ENCODE data around the gene FANCC. TPM values are rescaled to one million over a fixed set of nuclear protein-coding genes. Genes with fewer than 3 reads are reported as not detected.

FANCC gene
- total RNA-seq, 1 donor from 2014 or later: 22.9 TPM

DNA sequence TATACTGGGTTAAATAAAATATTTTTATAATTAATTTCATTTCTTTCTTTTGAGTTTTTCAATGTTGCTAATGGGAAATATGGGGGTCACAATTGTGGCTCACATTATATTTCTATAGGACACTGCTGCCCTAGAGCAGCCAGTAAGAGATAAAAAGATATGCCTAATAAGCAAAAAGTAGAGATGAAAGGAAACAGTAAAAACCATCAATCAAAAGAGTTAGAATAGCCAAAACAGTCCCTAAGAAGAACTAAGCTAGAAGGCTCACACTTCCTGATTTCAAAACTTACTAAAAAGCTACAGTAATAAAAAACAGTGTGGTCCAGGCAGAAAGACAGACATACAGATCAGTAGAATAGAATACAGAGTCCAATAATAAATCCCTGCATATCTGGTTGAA, 104.4 kb downstream of the FANCC start:
- Mint-ChIP-seq H3K4me1 (ENCODE audit: low read depth, unreplicated experiment) (peaks cover 5% of the 10 kb centered on the region), H3K36me3 (ENCODE audit: unreplicated experiment) (no peaks in the 10 kb centered on the region), H3K4me3 (ENCODE audit: unreplicated experiment) (no peak overlapping the region), H3K27ac (ENCODE audit: unreplicated experiment) (no peak overlapping the region), H3K9me3 (ENCODE audit: unreplicated experiment) (no peaks in the 10 kb centered on the region), H3K27me3 (ENCODE audit: unreplicated experiment) (peaks cover 2% of the 10 kb centered on the region)
- TF ChIP-seq, protein P1, sequence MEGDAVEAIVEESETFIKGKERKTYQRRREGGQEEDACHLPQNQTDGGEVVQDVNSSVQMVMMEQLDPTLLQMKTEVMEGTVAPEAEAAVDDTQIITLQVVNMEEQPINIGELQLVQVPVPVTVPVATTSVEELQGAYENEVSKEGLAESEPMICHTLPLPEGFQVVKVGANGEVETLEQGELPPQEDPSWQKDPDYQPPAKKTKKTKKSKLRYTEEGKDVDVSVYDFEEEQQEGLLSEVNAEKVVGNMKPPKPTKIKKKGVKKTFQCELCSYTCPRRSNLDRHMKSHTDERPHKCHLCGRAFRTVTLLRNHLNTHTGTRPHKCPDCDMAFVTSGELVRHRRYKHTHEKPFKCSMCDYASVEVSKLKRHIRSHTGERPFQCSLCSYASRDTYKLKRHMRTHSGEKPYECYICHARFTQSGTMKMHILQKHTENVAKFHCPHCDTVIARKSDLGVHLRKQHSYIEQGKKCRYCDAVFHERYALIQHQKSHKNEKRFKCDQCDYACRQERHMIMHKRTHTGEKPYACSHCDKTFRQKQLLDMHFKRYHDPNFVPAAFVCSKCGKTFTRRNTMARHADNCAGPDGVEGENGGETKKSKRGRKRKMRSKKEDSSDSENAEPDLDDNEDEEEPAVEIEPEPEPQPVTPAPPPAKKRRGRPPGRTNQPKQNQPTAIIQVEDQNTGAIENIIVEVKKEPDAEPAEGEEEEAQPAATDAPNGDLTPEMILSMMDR (IDR thresholded peaks at IDR 0.05; ENCODE audit: partially characterized antibody, unreplicated experiment): no peak
- DNase-seq: no peak

DNA sequence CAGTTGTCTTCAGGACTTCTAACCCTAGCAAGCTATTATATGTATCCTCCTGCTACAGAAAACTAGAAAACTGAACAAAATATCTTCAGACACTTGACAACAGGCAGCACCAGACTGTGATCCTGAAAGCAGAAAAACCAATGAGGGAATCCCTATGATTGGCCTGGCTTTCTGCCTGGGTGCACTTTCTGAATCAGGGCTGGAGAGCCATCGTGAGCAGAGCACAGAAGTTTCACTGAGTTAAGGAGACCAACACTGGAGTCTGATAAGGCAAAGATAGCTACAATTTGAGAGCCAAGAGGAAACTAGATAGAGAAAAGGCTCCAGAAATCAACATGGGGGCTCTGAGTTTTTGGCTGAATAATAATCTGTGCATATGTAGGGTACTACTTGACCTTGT, 106.5 kb downstream of the FANCC start:
- H3K27me3 Mint-ChIP-seq (ENCODE audit: unreplicated experiment): peaks cover 2% of the 10 kb centered on the region
- no peaks in the 10 kb centered on the region for H3K9me3 Mint-ChIP-seq (ENCODE audit: unreplicated experiment)
- H3K27ac Mint-ChIP-seq (ENCODE audit: unreplicated experiment): no peak overlapping the region
- H3K4me3 Mint-ChIP-seq (ENCODE audit: unreplicated experiment): no peak overlapping the region
- no peaks in the 10 kb centered on the region for H3K36me3 Mint-ChIP-seq (ENCODE audit: unreplicated experiment)
- no peak for DNase-seq
- TF ChIP-seq, protein P1 (IDR thresholded peaks at IDR 0.05; ENCODE audit: partially characterized antibody, unreplicated experiment): no peak
- H3K4me1 Mint-ChIP-seq (ENCODE audit: low read depth, unreplicated experiment): peaks cover 7% of the 10 kb centered on the region

DNA sequence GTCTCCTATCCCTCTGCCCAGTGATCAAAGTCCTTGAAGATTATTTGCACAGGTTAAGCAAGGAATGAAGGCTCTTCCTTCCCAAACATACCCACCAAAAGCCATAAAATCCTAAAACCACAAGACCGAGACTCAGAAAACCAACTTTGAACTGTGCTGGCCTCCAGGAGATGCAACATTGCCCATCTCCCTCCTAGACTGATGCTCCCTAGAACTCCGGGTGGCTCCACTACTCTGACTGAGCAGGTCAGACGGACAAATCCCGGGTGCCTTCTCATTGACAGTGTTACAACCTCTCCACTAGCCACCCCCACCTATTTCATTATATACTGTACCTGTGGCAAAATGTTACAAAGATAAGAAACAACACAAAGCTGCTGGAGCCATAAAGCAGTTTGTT, 110.1 kb downstream of the FANCC start:
- Mint-ChIP-seq H3K36me3 (ENCODE audit: unreplicated experiment) (no peaks in the 10 kb centered on the region), H3K27ac (ENCODE audit: unreplicated experiment) (no peak overlapping the region), H3K4me3 (ENCODE audit: unreplicated experiment) (peak overlapping the region; percentile 6), H3K4me1 (ENCODE audit: low read depth, unreplicated experiment) (peaks cover 2% of the 10 kb centered on the region), H3K9me3 (ENCODE audit: unreplicated experiment) (no peaks in the 10 kb centered on the region), H3K27me3 (ENCODE audit: unreplicated experiment) (peaks cover 2% of the 10 kb centered on the region)
- TF ChIP-seq, protein P1 (IDR thresholded peaks at IDR 0.05; ENCODE audit: partially characterized antibody, unreplicated experiment): no peak
- DNase-seq: no peak

DNA sequence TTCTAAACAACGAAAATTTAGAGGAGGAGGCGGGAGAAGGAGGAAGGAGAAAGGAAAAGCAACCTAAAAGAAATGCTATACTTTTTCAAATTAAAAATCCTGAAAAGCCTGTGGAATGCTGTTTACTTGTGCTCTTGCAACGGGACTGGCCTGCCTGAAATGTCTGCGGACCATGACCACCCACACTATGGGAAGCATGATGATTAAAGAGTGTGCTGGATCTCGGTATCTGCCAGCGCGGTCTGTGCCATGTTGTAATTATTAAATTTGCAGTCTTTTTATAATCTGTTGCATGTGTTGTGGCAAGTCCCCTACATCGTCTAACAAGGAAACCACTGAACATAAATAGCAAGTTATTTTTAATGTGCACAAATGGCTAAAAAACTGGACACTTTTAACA, 111.4 kb downstream of the FANCC start:
- no peak overlapping the region for H3K27ac Mint-ChIP-seq (ENCODE audit: unreplicated experiment)
- H3K9me3 Mint-ChIP-seq (ENCODE audit: unreplicated experiment): no peaks in the 10 kb centered on the region
- TF ChIP-seq, protein P1 (IDR thresholded peaks at IDR 0.05; ENCODE audit: partially characterized antibody, unreplicated experiment): no peak
- peaks cover 2% of the 10 kb centered on the region for H3K27me3 Mint-ChIP-seq (ENCODE audit: unreplicated experiment)
- no peak overlapping the region for H3K4me3 Mint-ChIP-seq (ENCODE audit: unreplicated experiment)
- H3K4me1 Mint-ChIP-seq (ENCODE audit: low read depth, unreplicated experiment): peaks cover 2% of the 10 kb centered on the region
- H3K36me3 Mint-ChIP-seq (ENCODE audit: unreplicated experiment): no peaks in the 10 kb centered on the region
- no peak for DNase-seq

DNA sequence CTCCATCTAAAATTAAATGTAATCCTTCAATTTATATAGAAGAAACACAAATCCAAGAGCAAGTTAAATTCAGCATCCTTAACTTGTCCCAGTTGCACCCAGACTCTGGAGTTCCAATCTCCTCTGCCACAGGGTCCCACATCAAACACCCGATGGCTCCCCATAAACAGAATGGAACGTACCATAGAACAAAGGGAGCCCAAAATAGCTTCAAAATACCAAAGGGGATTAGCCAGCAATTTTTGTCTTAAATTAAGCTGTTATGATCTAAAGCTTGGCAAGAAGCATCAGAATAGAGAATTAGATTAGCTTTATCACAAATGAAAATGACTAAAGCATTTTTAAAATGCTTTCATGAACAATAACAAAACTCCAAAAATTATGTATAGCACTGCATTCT, 112.8 kb downstream of the FANCC start:
- no peak for DNase-seq
- Mint-ChIP-seq H3K27ac (ENCODE audit: unreplicated experiment) (no peak overlapping the region), H3K36me3 (ENCODE audit: unreplicated experiment) (no peaks in the 10 kb centered on the region), H3K27me3 (ENCODE audit: unreplicated experiment) (peaks cover 2% of the 10 kb centered on the region), H3K4me1 (ENCODE audit: low read depth, unreplicated experiment) (peaks cover 2% of the 10 kb centered on the region), H3K4me3 (ENCODE audit: unreplicated experiment) (no peak overlapping the region), H3K9me3 (ENCODE audit: unreplicated experiment) (no peaks in the 10 kb centered on the region)
- TF ChIP-seq, protein P1 (IDR thresholded peaks at IDR 0.05; ENCODE audit: partially characterized antibody, unreplicated experiment): no peak
